SK-N-SH (cell line): ENCODE results near the gene MAG.

Experiments used
- CHD2 ChIP-seq: fragments of 150-350 bp; IDR thresholded peaks from 2 replicates; pipeline ENCODE4 v1.6.1; 2018; ENCODE audit warnings: low read length; ENCODE audit not compliant: partially characterized antibody
- EP300 ChIP-seq, 2 experiments: IDR thresholded peaks; 2 replicates each; pipeline versions ENCODE4 v1.4.0 to v1.6.1; 2012; ENCODE audit warnings: borderline replicate concordance in 1 of 2, low read depth in 1 of 2, low read length in 1 of 2
- EZH2phosphoT487 ChIP-seq: fragments of 200-600 bp; sonication (generic); IDR thresholded peaks from 2 replicates; pipeline ENCODE4 v1.6.1; 2017; ENCODE audit warnings: low read depth, mixed run types, mild to moderate bottlenecking, antibody characterized with exemption, moderate library complexity, borderline replicate concordance
- FOXM1 ChIP-seq: IDR thresholded peaks from 2 replicates; pipeline ENCODE4 v1.4.0; 2012; ENCODE audit warnings: low read depth, mild to moderate bottlenecking
- NFIC ChIP-seq: IDR thresholded peaks from 2 replicates; pipeline ENCODE4 v1.4.0; 2012; ENCODE audit warnings: borderline replicate concordance
- POLR2AphosphoS5 ChIP-seq: IDR thresholded peaks from 2 replicates; pipeline ENCODE4 v1.6.1; 2012; ENCODE audit warnings: low read depth, low read length
- RCOR1 ChIP-seq: fragments of 150-350 bp; IDR thresholded peaks from 2 replicates; pipeline ENCODE4 v1.6.1; 2017; ENCODE audit warnings: antibody characterized with exemption, low read length
- SMC3 ChIP-seq: IDR thresholded peaks from 2 replicates; pipeline ENCODE4 v1.6.1; 2012; ENCODE audit warnings: low read depth, low read length, improper control_type of control experiment
- YY1 ChIP-seq: IDR thresholded peaks from 2 replicates; pipeline ENCODE4 v1.4.0; 2012; ENCODE audit warnings: low read depth, mild to moderate bottlenecking
- TF ChIP-seq, protein P1 (sequence below): fragments of 150-350 bp; IDR thresholded peaks from 2 replicates; pipeline ENCODE4 v1.6.1; 2017; ENCODE audit warnings: antibody characterized with exemption, low read length, low read depth, borderline replicate concordance
- TF ChIP-seq, protein P2 (sequence below): fragments of 200-600 bp; sonication (generic); IDR thresholded peaks from 2 replicates; pipeline ENCODE4 v1.6.1; 2017; ENCODE audit warnings: antibody characterized with exemption, mild to moderate bottlenecking, moderate library complexity
- TF ChIP-seq, protein P3 (sequence below): IDR thresholded peaks from 2 replicates; pipeline ENCODE4 v1.4.0; 2012; ENCODE audit warnings: low read depth, borderline replicate concordance
- TF ChIP-seq, protein P4 (sequence below): IDR thresholded peaks from 2 replicates; pipeline ENCODE4 v1.4.0; 2012; ENCODE audit warnings: low read depth

DNA sequence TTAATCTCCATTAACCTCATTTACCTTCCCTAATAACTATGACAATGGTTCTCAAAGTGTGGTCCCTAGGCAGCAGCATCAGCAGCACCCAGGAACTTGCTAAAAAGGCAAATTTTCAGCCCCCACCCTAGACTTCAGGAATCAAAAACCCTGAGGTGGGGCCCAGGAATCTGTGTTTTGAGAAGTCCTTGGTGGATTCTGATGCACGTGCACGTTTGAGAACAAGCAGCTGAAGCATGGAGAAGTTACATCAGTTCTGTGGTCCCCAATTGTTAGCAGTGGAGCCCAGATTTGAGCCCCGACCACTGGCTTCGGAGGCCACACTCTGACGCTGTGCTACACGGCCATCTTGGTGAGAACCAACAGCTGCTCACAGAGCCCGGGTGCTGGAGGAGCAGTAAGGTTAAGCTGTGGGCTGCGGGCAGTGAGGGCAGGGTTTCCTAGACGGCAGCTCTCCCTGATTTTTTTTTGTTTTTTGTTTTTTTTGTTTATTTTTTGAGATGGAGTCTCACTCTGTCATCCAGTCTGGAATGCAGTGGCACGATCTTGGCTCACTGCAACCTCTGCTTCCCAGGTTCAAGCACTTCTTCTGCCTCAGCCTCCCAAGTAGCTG, 23.0 kb downstream of the MAG start:
- TF ChIP-seq, protein P1, sequence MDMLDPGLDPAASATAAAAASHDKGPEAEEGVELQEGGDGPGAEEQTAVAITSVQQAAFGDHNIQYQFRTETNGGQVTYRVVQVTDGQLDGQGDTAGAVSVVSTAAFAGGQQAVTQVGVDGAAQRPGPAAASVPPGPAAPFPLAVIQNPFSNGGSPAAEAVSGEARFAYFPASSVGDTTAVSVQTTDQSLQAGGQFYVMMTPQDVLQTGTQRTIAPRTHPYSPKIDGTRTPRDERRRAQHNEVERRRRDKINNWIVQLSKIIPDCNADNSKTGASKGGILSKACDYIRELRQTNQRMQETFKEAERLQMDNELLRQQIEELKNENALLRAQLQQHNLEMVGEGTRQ = no peak
- TF ChIP-seq, protein P2, sequence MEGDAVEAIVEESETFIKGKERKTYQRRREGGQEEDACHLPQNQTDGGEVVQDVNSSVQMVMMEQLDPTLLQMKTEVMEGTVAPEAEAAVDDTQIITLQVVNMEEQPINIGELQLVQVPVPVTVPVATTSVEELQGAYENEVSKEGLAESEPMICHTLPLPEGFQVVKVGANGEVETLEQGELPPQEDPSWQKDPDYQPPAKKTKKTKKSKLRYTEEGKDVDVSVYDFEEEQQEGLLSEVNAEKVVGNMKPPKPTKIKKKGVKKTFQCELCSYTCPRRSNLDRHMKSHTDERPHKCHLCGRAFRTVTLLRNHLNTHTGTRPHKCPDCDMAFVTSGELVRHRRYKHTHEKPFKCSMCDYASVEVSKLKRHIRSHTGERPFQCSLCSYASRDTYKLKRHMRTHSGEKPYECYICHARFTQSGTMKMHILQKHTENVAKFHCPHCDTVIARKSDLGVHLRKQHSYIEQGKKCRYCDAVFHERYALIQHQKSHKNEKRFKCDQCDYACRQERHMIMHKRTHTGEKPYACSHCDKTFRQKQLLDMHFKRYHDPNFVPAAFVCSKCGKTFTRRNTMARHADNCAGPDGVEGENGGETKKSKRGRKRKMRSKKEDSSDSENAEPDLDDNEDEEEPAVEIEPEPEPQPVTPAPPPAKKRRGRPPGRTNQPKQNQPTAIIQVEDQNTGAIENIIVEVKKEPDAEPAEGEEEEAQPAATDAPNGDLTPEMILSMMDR = no peak
- TF ChIP-seq YY1 = no peak
- TF ChIP-seq EP300 (IDR thresholded peaks at IDR 0.05; ENCODE audit: borderline replicate concordance in 1 of 2, low read depth in 1 of 2, low read length in 1 of 2) = no peak
- TF ChIP-seq, protein P3, sequence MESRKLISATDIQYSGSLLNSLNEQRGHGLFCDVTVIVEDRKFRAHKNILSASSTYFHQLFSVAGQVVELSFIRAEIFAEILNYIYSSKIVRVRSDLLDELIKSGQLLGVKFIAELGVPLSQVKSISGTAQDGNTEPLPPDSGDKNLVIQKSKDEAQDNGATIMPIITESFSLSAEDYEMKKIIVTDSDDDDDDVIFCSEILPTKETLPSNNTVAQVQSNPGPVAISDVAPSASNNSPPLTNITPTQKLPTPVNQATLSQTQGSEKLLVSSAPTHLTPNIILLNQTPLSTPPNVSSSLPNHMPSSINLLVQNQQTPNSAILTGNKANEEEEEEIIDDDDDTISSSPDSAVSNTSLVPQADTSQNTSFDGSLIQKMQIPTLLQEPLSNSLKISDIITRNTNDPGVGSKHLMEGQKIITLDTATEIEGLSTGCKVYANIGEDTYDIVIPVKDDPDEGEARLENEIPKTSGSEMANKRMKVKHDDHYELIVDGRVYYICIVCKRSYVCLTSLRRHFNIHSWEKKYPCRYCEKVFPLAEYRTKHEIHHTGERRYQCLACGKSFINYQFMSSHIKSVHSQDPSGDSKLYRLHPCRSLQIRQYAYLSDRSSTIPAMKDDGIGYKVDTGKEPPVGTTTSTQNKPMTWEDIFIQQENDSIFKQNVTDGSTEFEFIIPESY = no peak
- no peak for TF ChIP-seq EZH2phosphoT487
- TF ChIP-seq RCOR1 = no peak
- no peak for TF ChIP-seq FOXM1
- no peak for TF ChIP-seq POLR2AphosphoS5
- TF ChIP-seq SMC3 = no peak
- TF ChIP-seq, protein P4, sequence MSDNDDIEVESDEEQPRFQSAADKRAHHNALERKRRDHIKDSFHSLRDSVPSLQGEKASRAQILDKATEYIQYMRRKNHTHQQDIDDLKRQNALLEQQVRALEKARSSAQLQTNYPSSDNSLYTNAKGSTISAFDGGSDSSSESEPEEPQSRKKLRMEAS = no peak
- TF ChIP-seq CHD2 = no peak
- no peak for TF ChIP-seq NFIC
